Mucosa of descending colon (tissue), 3 donors: Measurements from ENCODE around the gene OR2A5. TPM values are rescaled to one million over a fixed set of nuclear protein-coding genes. Genes with fewer than 3 reads are reported as not detected.
"Not testable (repeated sequence)": the region's sequence is repeated elsewhere in the genome, so short reads cannot be mapped to it uniquely, and the experiment has no call there.

ENCODE experiments used
- ATAC-seq: fragments of 200-7000 bp; cut with Tn5 transposase; one replicate; pipeline ENCODE4 v1.9.1; 2020; ENCODE audit warnings: mild to moderate bottlenecking, moderate library complexity
- DNase-seq, 3 donors: peaks; one replicate each; pipeline ENCODE4 v3.0.0-alpha.2; 2020
- H3K36me3 ChIP-seq: fragments of 200-600 bp; one replicate; pipeline ENCODE4 v1.8.0; 2021; ENCODE audit warnings: low read depth, mild to moderate bottlenecking
- H3K4me1 ChIP-seq: fragments of 200-600 bp; one replicate; pipeline ENCODE4 v1.8.0; 2021; ENCODE audit warnings: low read depth, mild to moderate bottlenecking
- H3K4me3 ChIP-seq: fragments of 200-600 bp; one replicate; pipeline ENCODE4 v1.8.0; 2021; ENCODE audit warnings: mild to moderate bottlenecking
- H3K9me3 ChIP-seq: fragments of 200-600 bp; one replicate; pipeline ENCODE4 v1.8.0; 2021; ENCODE audit warnings: mild to moderate bottlenecking
- CTCF ChIP-seq: fragments of 200-600 bp; IDR thresholded peaks from one replicate; pipeline ENCODE4 v1.8.0; 2022; ENCODE audit warnings: antibody characterized with exemption, mild to moderate bottlenecking
- intact Hi-C, 2 donors: fragments of 100-400 bp; cut with DNase I in 1 of 2; cut with micrococcal nuclease in 1 of 2; formaldehyde crosslinking; loops; one replicate each; pipeline versions ENCODE4 v1.11.0 to v1.11.1; 2022; cut with DNase I, micrococcal nuclease
- total RNA-seq, 3 donors: library from RNA; stranded (reverse); fragmentation: NEBNext Ultra II Directional in 2 of 3; extraction: Animal tissue kit (Norgen Biotek cat#: 25700) in 2 of 3; gene quantifications; one replicate each; pipeline versions ENCODE4 v1.2.1 to v1.2.4, GENCODE V29; 2021 to 2023
- donor health status: DM: no; HTN: no; CAD: no; lungs with moderate emphysema.
- donor health status: DM: no; HTN: no; CAD: no.
- donor health status: DM: no; HTN: yes; CAD: no.

Gene OR2A5
- total RNA-seq, 3 donors from 2014 or later = not detected

DNA sequence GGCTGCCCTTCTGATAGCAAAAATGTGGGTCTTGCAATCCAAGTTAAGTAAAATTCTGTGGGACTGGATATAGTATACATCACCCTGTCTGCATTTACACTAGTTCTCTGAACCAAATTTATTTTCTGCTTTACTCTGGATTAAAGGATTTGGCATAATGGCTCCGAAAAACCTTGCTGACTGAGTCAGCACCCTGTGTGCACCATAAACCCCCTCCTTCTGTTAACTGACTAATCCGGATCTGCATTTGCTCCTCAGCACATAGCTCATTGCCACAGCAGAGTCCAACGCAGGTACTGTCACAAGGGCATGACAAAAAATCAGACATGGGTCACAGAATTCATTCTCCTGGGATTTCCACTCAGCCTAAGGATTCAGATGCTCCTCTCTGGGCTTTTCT is 1.3 kb downstream of the OR2A5 start:
- no peak for ATAC-seq
- Histone ChIP-seq H3K4me1 (no peaks in the 10 kb centered on the region), H3K4me3 (no peak overlapping the region), H3K36me3 (no peaks in the 10 kb centered on the region), H3K9me3 (no peaks in the 10 kb centered on the region)
- no peak for TF ChIP-seq CTCF
- no peak for DNase-seq
- intact Hi-C loops = no loop called here

GRCh38 chr7:144050884-144051283 is 2.1 kb downstream of the OR2A5 start:
- H3K9me3 ChIP-seq, ATAC-seq, intact Hi-C loops, DNase-seq, H3K4me1 ChIP-seq, H3K36me3 ChIP-seq, H3K4me3 ChIP-seq: not testable (repeated sequence)

- no peak for ATAC-seq
- DNase-seq = no peak
- no peaks in the 10 kb centered on the region for H3K36me3 ChIP-seq
- no peaks in the 10 kb centered on the region for H3K4me1 ChIP-seq
- intact Hi-C loops = no loop called here
- H3K9me3 ChIP-seq = no peaks in the 10 kb centered on the region
- no peak overlapping the region for H3K4me3 ChIP-seq
- TF ChIP-seq CTCF = no peak
Measured at GRCh38 chr7:144057954-144058353, 9.2 kb downstream of the OR2A5 start.

- H3K9me3 ChIP-seq = no peaks in the 10 kb centered on the region
- no peak overlapping the region for H3K4me3 ChIP-seq
- H3K4me1 ChIP-seq = no peaks in the 10 kb centered on the region
- H3K36me3 ChIP-seq = no peaks in the 10 kb centered on the region
- no peak for TF ChIP-seq CTCF
- DNase-seq = no peak
- no peak for ATAC-seq
- intact Hi-C loops = no loop called here
Measured at GRCh38 chr7:144063710-144064109, 15.0 kb downstream of the OR2A5 start.

DNA sequence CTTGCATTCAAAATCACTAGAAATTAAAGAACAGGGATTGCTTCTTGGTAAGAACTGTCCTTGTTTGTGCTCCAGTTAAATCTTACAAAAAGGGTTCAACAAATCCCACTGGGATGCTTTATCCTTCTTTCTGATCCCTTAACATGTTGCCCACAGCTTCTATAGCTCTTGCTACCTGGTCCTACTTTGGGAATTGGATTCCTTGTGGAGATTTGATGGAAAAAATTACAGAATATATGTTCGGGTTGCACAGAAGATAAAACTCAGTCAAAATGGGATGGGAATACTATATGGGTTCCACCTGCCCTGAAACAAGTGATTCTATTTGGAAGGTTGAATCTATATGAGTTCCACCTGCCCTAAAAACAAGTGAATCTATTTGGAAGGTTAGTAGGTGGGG is 20.8 kb downstream of the OR2A5 start, which contains the start of gene OR2A25:
Gene OR2A25, plus strand, starts transcription at position 301 of the 400 bp plus-strand sequence. CDS start 4,409 bp downstream, outside the sequence.
- no peak for ATAC-seq
- TF ChIP-seq CTCF = no peak

GRCh38 chr7:144069953-144070352 is 21.2 kb downstream of the OR2A5 start:
- no peak overlapping the region for H3K4me3 ChIP-seq
- no peak for DNase-seq
- H3K9me3 ChIP-seq = no peaks in the 10 kb centered on the region
- H3K4me1 ChIP-seq = no peaks in the 10 kb centered on the region
- intact Hi-C loops = no loop called here
- no peak for TF ChIP-seq CTCF
- no peak for ATAC-seq
- no peaks in the 10 kb centered on the region for H3K36me3 ChIP-seq

More for the DNA sequence above, 20.8 kb downstream of the OR2A5 start, which contains the start of gene OR2A25:
- Histone ChIP-seq H3K4me3 (no peak within 1 kb of the TSS), H3K9me3 (no peaks in the 10 kb centered on the region), H3K4me1 (no peaks in the 10 kb centered on the region), H3K36me3 (no peaks in the 10 kb centered on the region)
- intact Hi-C loops = no loop called here
- no peak for DNase-seq
